KMS-11 (cell line): ENCODE measurements around the gene ABCD1.

Experiments
- H2AFZ ChIP-seq: fragments of 200-600 bp; sonication (generic); 2 replicates; pipeline ENCODE4 v1.6.1; 2016; ENCODE audit warnings: antibody characterized with exemption, mixed run types, low read depth
- H3K27ac ChIP-seq: fragments of 200-600 bp; sonication (generic); 2 replicates; pipeline ENCODE4 v1.6.1; 2016; ENCODE audit warnings: mild to moderate bottlenecking, mixed run types
- H3K27me3 ChIP-seq: fragments of 200-600 bp; sonication (generic); 2 replicates; pipeline ENCODE4 v1.6.1; 2017; ENCODE audit warnings: mild to moderate bottlenecking, low read depth, mixed run types, moderate library complexity; ENCODE audit not compliant: insufficient read depth
- H3K36me3 ChIP-seq: fragments of 200-600 bp; sonication (generic); 2 replicates; pipeline ENCODE4 v1.6.1; 2017; ENCODE audit warnings: mild to moderate bottlenecking, mixed run types; ENCODE audit not compliant: insufficient read depth
- H3K4me1 ChIP-seq: fragments of 200-600 bp; sonication (generic); 2 replicates; pipeline ENCODE4 v1.6.1; 2016; ENCODE audit warnings: mild to moderate bottlenecking, low read depth, mixed run types; ENCODE audit not compliant: poor library complexity, severe bottlenecking
- H3K4me2 ChIP-seq: fragments of 200-600 bp; sonication (generic); 2 replicates; pipeline ENCODE4 v1.7.0; 2016; ENCODE audit warnings: mild to moderate bottlenecking, mixed run types
- H3K4me3 ChIP-seq: fragments of 200-600 bp; sonication (generic); IDR thresholded peaks from 2 replicates; pipeline ENCODE4 v1.6.1; 2017; ENCODE audit warnings: low read depth, low read length, mixed read lengths; ENCODE audit not compliant: insufficient read depth
- H3K79me2 ChIP-seq: fragments of 200-600 bp; sonication (generic); 2 replicates; pipeline ENCODE4 v1.6.1; 2016; ENCODE audit warnings: low read depth, mixed run types; ENCODE audit not compliant: insufficient read depth
- H3K9ac ChIP-seq: fragments of 200-600 bp; sonication (generic); 2 replicates; pipeline ENCODE4 v1.6.1; 2016; ENCODE audit warnings: mild to moderate bottlenecking, mixed run types
- H4K20me1 ChIP-seq: fragments of 200-600 bp; sonication (generic); 2 replicates; pipeline ENCODE4 v1.6.1; 2016; ENCODE audit warnings: mild to moderate bottlenecking, mixed run types; ENCODE audit not compliant: insufficient read depth
- CTCF ChIP-seq: fragments of 200-600 bp; sonication (generic); conservative IDR thresholded peaks from 2 replicates; pipeline ENCODE4 v1.6.1; 2017; ENCODE audit warnings: low read depth, mild to moderate bottlenecking, antibody characterized with exemption, low read length, moderate library complexity, mixed read lengths

Gene ABCD1

GRCh38 chrX:153782871-153783270 is 58.2 kb downstream of the ABCD1 start:
- H3K36me3 ChIP-seq, result no peaks in the 10 kb centered on the region
- H3K4me2 ChIP-seq, result no peak overlapping the region
- no peak overlapping the region for H3K9ac ChIP-seq
- no peak overlapping the region for H3K4me3 ChIP-seq
- H2AFZ ChIP-seq, result no peak overlapping the region
- no peaks in the 10 kb centered on the region for H3K4me1 ChIP-seq
- H3K27me3 ChIP-seq, result peaks cover 6% of the 10 kb centered on the region; the same call in 1 of the 2 replicates
- no peak for TF ChIP-seq CTCF
- no peak overlapping the region for H3K27ac ChIP-seq
- no peaks in the 10 kb centered on the region for H4K20me1 ChIP-seq
- no peaks in the 10 kb centered on the region for H3K79me2 ChIP-seq

- Histone ChIP-seq H2AFZ (no peak overlapping the region), H3K27ac (no peak overlapping the region), H4K20me1 (no peaks in the 10 kb centered on the region), H3K79me2 (no peaks in the 10 kb centered on the region), H3K9ac (no peak overlapping the region), H3K4me3 (no peak overlapping the region), H3K4me2 (no peak overlapping the region), H3K27me3 (peaks cover 6% of the 10 kb centered on the region; the same call in 1 of the 2 replicates), H3K4me1 (no peaks in the 10 kb centered on the region), H3K36me3 (no peaks in the 10 kb centered on the region)
- no peak for TF ChIP-seq CTCF
Measured at GRCh38 chrX:153783378-153784013, 58.8 kb downstream of the ABCD1 start.

- no peak overlapping the region for H2AFZ ChIP-seq
- peaks cover 6% of the 10 kb centered on the region; the same call in 1 of the 2 replicates for H3K27me3 ChIP-seq
- H3K4me1 ChIP-seq, result no peaks in the 10 kb centered on the region
- no peaks in the 10 kb centered on the region for H3K79me2 ChIP-seq
- H4K20me1 ChIP-seq, result no peaks in the 10 kb centered on the region
- no peak overlapping the region for H3K9ac ChIP-seq
- H3K4me2 ChIP-seq, result no peak overlapping the region
- H3K36me3 ChIP-seq, result no peaks in the 10 kb centered on the region
- TF ChIP-seq CTCF, result no peak
- H3K27ac ChIP-seq, result no peak overlapping the region
- H3K4me3 ChIP-seq, result no peak overlapping the region
Measured at GRCh38 chrX:153784325-153784967, 59.8 kb downstream of the ABCD1 start.

GRCh38 chrX:153786669-153787068 is 62.0 kb downstream of the ABCD1 start:
- Histone ChIP-seq H3K4me3 (no peak overlapping the region), H3K36me3 (no peaks in the 10 kb centered on the region), H2AFZ (no peak overlapping the region), H3K9ac (no peak overlapping the region), H3K4me1 (no peaks in the 10 kb centered on the region), H3K4me2 (no peak overlapping the region), H3K79me2 (no peaks in the 10 kb centered on the region), H3K27ac (no peak overlapping the region), H4K20me1 (no peaks in the 10 kb centered on the region), H3K27me3 (no peaks in the 10 kb centered on the region)
- TF ChIP-seq CTCF, result no peak
